Stimulated activated CD4-positive, alpha-beta T cell treated with anti-CD3 and anti-CD28 coated beads, Interleukin-1b, Interleukin-23, amount 100 ng/mL, for 1 hour (primary cell): ENCODE measurements around the gene ANKRD33.

Experiments used
- DNase-seq, 2 donors: peaks; one replicate each; pipeline ENCODE4 v3.0.0-alpha.2; 2020; ENCODE audit warnings: low read depth in 2 of 2

Gene ANKRD33

GRCh38 chr12:51917041-51917590, 29.2 kb downstream of the ANKRD33 start:
- DNase-seq: no peak

DNA sequence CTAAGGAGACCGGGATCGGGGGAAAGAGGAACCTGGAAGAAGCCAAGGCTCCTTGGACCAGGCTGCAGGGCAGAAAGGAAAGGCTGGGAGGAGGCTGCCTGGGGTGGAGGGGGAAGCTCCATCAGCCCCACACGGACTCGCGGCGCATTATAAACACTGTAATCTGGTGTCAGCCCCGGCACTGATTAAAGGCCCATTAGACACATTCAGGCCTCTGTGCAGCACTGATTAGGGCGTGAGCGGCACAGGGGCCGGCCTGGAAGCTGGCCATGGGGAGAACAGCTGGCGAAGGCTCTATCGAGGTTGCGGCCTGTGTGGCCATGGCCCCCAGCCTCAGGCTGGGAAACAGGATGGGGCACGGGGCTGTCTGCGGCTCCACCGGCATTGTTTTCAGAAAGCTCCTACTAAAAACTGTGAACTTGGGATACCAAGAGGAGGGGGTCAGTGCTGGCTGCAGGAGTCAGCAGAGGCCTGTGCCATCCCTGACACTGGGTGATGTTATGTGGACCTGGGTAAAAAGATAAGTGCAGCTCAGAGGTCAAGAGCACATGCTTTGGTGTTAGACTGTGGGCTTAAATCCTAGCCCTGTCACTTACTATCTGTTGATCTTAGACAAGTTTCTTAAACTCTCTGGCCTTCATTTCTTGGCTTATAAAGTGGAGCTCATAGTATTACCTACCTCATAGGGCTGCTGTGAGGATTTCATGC, 30.0 kb downstream of the ANKRD33 start:
- no peak for DNase-seq

- no peak for DNase-seq
Observed at GRCh38 chr12:51920046-51920445, 32.1 kb downstream of the ANKRD33 start.

DNA sequence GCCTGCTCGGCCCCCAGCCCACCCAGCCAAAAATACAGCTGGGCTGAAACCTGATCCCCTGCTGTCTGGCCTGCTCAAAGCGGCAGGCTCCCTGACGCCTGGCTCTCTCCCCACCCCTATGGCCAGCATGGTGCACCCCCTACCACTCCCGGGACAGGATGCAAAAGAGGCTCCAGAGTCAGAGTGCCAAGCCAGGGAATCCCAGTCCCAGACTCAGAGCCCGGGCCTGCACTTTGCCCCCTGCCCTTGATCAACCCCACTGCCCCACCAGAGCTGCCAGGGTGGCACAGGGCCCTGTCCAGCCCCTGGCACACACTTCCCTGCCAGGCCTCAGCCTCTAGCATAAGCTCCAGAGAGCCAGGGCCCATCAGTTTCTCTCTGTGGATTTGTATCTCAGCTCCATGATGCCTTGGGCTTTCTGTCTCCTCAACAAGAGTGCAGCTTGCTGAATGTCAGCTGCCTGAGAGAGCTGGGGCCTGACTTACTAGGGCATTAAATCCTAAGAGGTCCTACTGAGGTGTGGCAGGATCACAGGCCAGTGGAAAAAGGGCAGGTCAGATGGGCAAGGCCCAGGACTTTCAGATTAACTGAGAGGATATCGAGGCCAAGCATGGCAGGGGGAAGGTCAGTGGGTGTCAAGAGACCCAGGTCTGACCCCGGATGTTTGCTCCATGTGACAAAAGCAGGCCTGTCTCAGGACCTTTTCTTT, 33.3 kb downstream of the ANKRD33 start:
- no peak for DNase-seq

GRCh38 chr12:51922146-51922545, 34.2 kb downstream of the ANKRD33 start:
- no peak for DNase-seq

- DNase-seq: no peak
Observed at GRCh38 chr12:51922762-51923505, 35.0 kb downstream of the ANKRD33 start.

- peak; percentile 9 to 43 for DNase-seq
Observed at GRCh38 chr12:51923506-51924365, 35.8 kb downstream of the ANKRD33 start.

DNA sequence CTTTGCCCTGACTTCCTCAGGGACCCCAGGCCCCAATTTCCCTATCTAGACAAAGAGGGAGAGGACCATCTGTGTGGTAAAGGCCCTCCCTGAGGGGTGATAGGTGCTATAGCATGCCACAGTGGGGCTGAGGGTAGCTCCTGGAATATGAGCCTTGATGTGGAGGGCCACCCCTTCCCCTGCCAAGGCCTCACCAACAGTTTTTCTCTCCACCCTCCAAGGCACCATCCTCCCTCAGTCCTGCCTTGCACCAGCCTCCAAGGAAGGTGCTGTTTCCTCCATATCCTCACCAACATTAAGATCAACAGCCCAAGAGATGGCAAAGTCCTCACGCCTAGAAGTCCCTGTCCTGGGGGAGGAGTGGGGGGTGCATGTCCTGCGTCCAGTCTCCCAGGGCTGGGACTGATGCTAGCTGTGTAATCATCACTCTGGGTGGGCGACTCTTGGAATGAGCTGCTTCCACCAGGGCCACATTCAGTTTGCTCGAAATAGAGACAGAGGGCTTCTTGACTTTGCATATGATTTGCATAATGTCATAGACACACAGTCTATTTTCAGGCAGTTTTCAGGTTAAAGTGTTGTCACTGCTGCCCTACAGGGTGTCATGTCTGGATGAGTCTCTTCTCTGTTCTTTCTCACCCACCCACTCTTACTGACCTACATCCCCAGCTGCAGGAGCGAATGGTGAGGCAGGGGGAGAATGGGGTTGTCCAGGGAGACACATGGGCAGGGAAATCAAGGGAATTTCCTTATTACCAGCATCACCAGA, 36.8 kb downstream of the ANKRD33 start:
- no peak for DNase-seq

GRCh38 chr12:51925346-51926063, 37.6 kb downstream of the ANKRD33 start:
- no peak for DNase-seq

- DNase-seq: no peak
Observed at GRCh38 chr12:51926064-51926632, 38.2 kb downstream of the ANKRD33 start.

- DNase-seq: peak in 1 of 2 donors; percentile 35
Observed at GRCh38 chr12:51926718-51927117, 38.8 kb downstream of the ANKRD33 start.

DNA sequence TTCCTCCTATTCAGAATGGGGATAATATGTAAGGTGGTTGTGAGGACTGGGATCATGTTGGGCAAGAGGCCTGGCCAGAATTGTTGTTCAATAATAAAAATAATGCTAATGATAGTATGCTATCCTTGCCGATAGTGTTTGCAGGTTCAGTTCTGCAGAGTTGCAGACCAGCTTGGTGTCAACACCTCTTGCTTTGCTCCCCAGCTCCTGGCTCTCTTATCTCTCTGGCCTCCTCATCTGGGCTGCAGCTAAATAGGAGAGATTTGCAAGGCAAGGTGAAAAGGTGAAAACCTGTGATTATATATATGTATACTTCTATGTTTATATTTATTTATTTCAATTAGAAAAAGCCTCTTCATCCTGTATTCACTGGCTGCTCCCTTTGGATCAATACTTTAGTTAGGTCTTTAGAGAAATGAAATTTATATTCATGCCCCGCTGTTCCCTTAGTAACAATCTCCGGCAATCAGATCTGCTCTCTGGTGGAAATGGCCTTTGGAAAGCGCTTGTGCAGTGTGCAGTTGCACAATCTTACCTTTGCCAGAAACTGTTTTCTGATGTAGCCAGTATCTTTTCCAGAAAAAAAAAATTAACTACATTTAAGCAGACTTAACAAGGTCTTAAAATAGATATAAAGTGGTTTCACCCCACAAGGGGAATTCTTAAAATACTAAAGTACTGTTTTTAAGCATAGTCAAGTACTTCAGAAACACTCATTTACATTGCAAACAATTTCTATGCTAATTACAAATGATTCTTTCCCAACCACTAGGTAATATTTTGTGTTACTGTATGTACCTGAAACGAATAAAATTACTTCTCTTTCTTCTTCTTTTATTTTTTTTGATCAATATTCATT, 44.5 kb downstream of the ANKRD33 start:
- no peak for DNase-seq

DNA sequence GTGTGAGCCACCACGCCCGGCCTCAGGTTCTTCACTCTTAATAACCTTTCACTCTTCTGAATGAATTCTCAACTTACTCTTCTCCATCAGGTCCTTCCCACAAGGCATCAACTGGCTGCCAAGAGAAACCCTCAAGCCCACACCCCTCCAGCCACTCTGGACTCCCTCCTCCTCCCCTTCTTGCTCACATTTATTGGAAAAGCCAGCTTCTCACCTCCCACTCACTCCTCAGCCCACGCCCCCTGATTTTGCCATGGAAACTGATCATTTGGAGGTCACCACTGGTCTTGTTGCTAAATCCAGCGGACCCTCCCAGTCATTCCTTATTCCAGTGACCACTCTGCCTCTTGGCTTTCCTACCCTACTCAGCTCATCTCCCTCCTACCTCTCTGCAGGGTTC, 46.2 kb downstream of the ANKRD33 start:
- no peak for DNase-seq

- no peak for DNase-seq
Observed at GRCh38 chr12:51937926-51938325, 50.0 kb downstream of the ANKRD33 start.

DNA sequence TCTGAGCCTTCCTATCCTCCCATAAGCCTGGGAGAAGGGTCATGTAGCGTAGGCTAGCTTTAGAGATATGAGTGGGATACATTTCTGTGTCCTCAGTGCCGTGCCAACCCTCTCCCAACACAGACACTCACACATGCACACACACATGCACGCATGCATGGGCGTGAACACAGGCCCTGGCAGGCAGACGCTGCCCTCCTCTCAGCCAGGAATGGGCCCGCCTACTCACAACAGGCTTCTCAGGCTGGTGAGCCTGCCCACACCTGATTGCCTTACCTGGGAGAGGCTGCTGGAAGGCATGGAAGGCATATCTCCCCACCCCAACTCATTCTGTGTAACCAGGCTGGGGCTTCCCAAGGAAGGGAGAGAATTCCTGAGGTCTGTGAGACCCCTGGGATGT, 50.8 kb downstream of the ANKRD33 start:
- DNase-seq: no peak

GRCh38 chr12:51941011-51941581, 53.2 kb downstream of the ANKRD33 start:
- no peak for DNase-seq
